K562 (cell line): ENCODE results near the gene SNX25. TPM values are rescaled to one million over a fixed set of nuclear protein-coding genes. Genes with fewer than 3 reads are reported as not detected.
A peak's percentile ranks its signal among the peaks of the same experiment; 100 is the strongest.

Experiments
- CBFA2T3 ChIP-seq: fragments of 450-650 bp; IDR thresholded peaks from 2 replicates; pipeline ENCODE4 v1.6.1; 2017
- CTBP1 ChIP-seq: fragments of 450-650 bp; IDR thresholded peaks from 2 replicates; pipeline ENCODE4 v1.6.1; 2016; ENCODE audit warnings: borderline replicate concordance
- DNMT1 ChIP-seq: fragments of 450-650 bp; IDR thresholded peaks from 2 replicates; pipeline ENCODE4 v1.6.1; 2016; ENCODE audit warnings: antibody characterized with exemption, mild to moderate bottlenecking
- DPF2 ChIP-seq: fragments of 450-650 bp; IDR thresholded peaks from 2 replicates; pipeline ENCODE4 v1.6.1; 2016
- KAT2B ChIP-seq: IDR thresholded peaks from one replicate; pipeline ENCODE4 v1.6.1; 2012; ENCODE audit warnings: low read depth, mild to moderate bottlenecking, control low read depth, inconsistent platforms, low read length, moderate library complexity
- KDM1A ChIP-seq, 2 experiments: fragments of 450-650 bp; IDR thresholded peaks; 2 replicates each; pipeline ENCODE4 v1.6.1; 2016; ENCODE audit warnings: mild to moderate bottlenecking in 2 of 2
- RCOR1 ChIP-seq, 2 experiments: IDR thresholded peaks; 2 replicates each; pipeline ENCODE4 v1.6.1; 2012; ENCODE audit warnings: low read depth in 2 of 2, low read length in 2 of 2, borderline replicate concordance in 1 of 2, improper control_type of control experiment in 1 of 2
- SMARCA4 ChIP-seq: fragments of 450-650 bp; IDR thresholded peaks from 2 replicates; pipeline ENCODE4 v1.6.1; 2016
- TCF3 ChIP-seq: sonication (generic); formaldehyde crosslinking; IDR thresholded peaks from 2 replicates; pipeline ENCODE4 v1.4.0; 2020; ENCODE audit warnings: mild to moderate bottlenecking, missing genetic modification reagents
- TOE1 ChIP-seq, 2 experiments: fragments of 450-650 bp in 1 of 2; sonication (generic) in 1 of 2; formaldehyde crosslinking in 1 of 2; IDR thresholded peaks; 2 replicates each; pipeline versions ENCODE4 v1.7.1 to v1.8.0; 2016 to 2022; ENCODE audit warnings: borderline replicate concordance in 2 of 2, mild to moderate bottlenecking in 2 of 2, antibody characterized with exemption in 1 of 2, inconsistent platforms in 1 of 2, low read depth in 1 of 2, missing genetic modification reagents in 1 of 2, moderate library complexity in 1 of 2
- ZNF174 ChIP-seq: fragments of 250-450 bp; sonication (Bioruptor Pico); IDR thresholded peaks from 2 replicates; pipeline ENCODE4 v1.4.0; 2020; ENCODE audit warnings: mild to moderate bottlenecking
- ZNF583 ChIP-seq: fragments of 250-450 bp; sonication (Bioruptor Pico); IDR thresholded peaks from 2 replicates; pipeline ENCODE4 v1.4.0; 2020
- ZNF780A ChIP-seq: fragments of 250-450 bp; sonication (Bioruptor Pico); IDR thresholded peaks from 2 replicates; pipeline ENCODE4 v1.5.0; 2021; ENCODE audit warnings: mild to moderate bottlenecking
- ZNF830 ChIP-seq: fragments of 250-450 bp; sonication (Bioruptor Pico); IDR thresholded peaks from 2 replicates; pipeline ENCODE4 v1.5.0; 2021; ENCODE audit warnings: mild to moderate bottlenecking
- polyA plus RNA-seq, 8 experiments: library from polyadenylated mRNA; depleted of rRNA in 4 of 8; stranded (reverse) in 5 of 8; unstranded in 3 of 8; fragments of >200 nt; fragmentation: Nextera tagmentation in 2 of 8; fragmentation: Illumina TruSeq in 1 of 8; extraction: Ambion mirVana in 2 of 8; extraction: Trizol in 1 of 8; gene quantifications; 2 replicates each; pipeline versions ENCODE4 v1.2.1 to v1.2.3, GENCODE V29; 2011 to 2014; ENCODE audit warnings: inconsistent platforms in 1 of 8, missing spikeins in 1 of 8
- total RNA-seq, 7 experiments: library from RNA; depleted of rRNA in 6 of 7; stranded (reverse); fragments of >200 nt in 6 of 7; fragmentation: Illumina TruSeq in 2 of 7; extraction: Trizol in 2 of 7; gene quantifications; 2 replicates each; pipeline versions ENCODE4 v1.2.1 to v1.2.3, GENCODE V29; 2011 to 2021; ENCODE audit warnings: low replicate concordance in 1 of 7
- TF ChIP-seq, protein P1 (sequence below), 2 experiments: fragments of 450-650 bp in 1 of 2; sonication (generic) in 1 of 2; formaldehyde crosslinking in 1 of 2; IDR thresholded peaks in 1 of 2; conservative IDR thresholded peaks in 1 of 2; 2 replicates each; pipeline versions ENCODE4 v1.6.1 to v1.8.1; 2016 to 2023; ENCODE audit warnings: mild to moderate bottlenecking in 2 of 2, moderate library complexity in 2 of 2, inconsistent platforms in 1 of 2, missing genetic modification reagents in 1 of 2
- TF ChIP-seq, protein P2 (sequence below): fragments of 450-650 bp; IDR thresholded peaks from 2 replicates; pipeline ENCODE4 v1.6.1; 2016
- TF ChIP-seq, protein P3 (sequence below), 3 experiments: IDR thresholded peaks in 2 of 3; conservative IDR thresholded peaks in 1 of 3; 2 replicates each; pipeline ENCODE4 v1.5.1; 2011 to 2012; ENCODE audit warnings: low read length in 3 of 3, mild to moderate bottlenecking in 3 of 3, control low read depth in 2 of 3, improper control_type of control experiment in 1 of 3, inconsistent platforms in 1 of 3, low read depth in 1 of 3, mixed read lengths in 1 of 3, moderate library complexity in 1 of 3; ENCODE audit not compliant: insufficient read depth in 2 of 3
- TF ChIP-seq, protein P4 (sequence below): fragments of 450-650 bp; IDR thresholded peaks from 2 replicates; pipeline ENCODE4 v1.6.1; 2017; ENCODE audit warnings: antibody characterized with exemption, mild to moderate bottlenecking
- TF ChIP-seq, protein P5 (sequence below): fragments of 450-650 bp; IDR thresholded peaks from one replicate; pipeline ENCODE4 v1.6.1; 2018; ENCODE audit warnings: mild to moderate bottlenecking, moderate library complexity; ENCODE audit not compliant: partially characterized antibody

Gene SNX25
- total and polyA plus RNA-seq, 9 of the 15 experiments (the other 6 are each of a cell fraction or from before 2014, with no cell fraction given) = 2.5 to 23.4 (median 13.3) TPM

DNA sequence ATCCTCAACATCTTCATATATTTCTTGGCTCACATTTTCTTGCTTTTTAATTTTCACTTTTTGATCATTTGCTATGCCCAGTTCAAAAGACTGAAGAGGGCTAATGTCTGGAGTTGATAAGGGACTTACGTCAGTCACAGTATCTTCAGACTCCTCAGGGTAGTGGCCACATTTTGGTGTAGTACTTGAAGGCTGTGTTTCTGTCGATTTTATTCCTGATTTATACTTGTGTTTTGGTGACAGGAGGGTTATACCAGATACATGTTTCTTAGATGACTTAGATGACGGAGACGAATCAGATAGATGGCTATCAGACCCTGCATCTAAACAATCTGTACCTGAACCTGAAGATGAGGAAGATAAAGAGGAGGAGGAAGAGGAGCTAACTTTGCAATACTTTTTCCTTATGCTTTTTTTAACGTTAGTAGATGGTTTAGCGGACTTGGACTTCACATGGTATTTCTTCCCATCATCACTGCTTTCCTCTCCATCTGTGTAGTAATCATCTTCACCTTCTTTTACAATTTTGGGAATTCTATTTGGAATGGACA lies 19.0 kb upstream of the SNX25 start (continued):
- TF ChIP-seq, protein P1, sequence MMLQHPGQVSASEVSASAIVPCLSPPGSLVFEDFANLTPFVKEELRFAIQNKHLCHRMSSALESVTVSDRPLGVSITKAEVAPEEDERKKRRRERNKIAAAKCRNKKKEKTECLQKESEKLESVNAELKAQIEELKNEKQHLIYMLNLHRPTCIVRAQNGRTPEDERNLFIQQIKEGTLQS (IDR thresholded peaks at IDR 0.05) = peak; percentile 39; the same call in 1 of the 2 replicates
- TF ChIP-seq, protein P1 (CRISPR knock-in tag; conservative IDR thresholded peaks at IDR 0.05) = no peak
- no peak for TF ChIP-seq KAT2B
- TF ChIP-seq ZNF780A (CRISPR knock-in tag) = no peak
- TF ChIP-seq SMARCA4 = 0 out of 2 replicates have a peak, but pooled peaks have one; percentile 15
- no peak for TF ChIP-seq ZNF583
- TF ChIP-seq CBFA2T3 = peak; percentile 47
- TF ChIP-seq, protein P2, sequence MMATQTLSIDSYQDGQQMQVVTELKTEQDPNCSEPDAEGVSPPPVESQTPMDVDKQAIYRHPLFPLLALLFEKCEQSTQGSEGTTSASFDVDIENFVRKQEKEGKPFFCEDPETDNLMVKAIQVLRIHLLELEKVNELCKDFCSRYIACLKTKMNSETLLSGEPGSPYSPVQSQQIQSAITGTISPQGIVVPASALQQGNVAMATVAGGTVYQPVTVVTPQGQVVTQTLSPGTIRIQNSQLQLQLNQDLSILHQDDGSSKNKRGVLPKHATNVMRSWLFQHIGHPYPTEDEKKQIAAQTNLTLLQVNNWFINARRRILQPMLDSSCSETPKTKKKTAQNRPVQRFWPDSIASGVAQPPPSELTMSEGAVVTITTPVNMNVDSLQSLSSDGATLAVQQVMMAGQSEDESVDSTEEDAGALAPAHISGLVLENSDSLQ = peak; percentile 50
- TF ChIP-seq, protein P3, sequence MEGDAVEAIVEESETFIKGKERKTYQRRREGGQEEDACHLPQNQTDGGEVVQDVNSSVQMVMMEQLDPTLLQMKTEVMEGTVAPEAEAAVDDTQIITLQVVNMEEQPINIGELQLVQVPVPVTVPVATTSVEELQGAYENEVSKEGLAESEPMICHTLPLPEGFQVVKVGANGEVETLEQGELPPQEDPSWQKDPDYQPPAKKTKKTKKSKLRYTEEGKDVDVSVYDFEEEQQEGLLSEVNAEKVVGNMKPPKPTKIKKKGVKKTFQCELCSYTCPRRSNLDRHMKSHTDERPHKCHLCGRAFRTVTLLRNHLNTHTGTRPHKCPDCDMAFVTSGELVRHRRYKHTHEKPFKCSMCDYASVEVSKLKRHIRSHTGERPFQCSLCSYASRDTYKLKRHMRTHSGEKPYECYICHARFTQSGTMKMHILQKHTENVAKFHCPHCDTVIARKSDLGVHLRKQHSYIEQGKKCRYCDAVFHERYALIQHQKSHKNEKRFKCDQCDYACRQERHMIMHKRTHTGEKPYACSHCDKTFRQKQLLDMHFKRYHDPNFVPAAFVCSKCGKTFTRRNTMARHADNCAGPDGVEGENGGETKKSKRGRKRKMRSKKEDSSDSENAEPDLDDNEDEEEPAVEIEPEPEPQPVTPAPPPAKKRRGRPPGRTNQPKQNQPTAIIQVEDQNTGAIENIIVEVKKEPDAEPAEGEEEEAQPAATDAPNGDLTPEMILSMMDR (IDR thresholded peaks at IDR 0.05 in 2 of 3, conservative IDR thresholded peaks at IDR 0.05 in 1 of 3; ENCODE audit: insufficient read depth in 2 of 3, low read depth in 1 of 3, low read length in 3 of 3) = no peak
- TF ChIP-seq ZNF174 = no peak
- TF ChIP-seq DNMT1 = no peak
- TF ChIP-seq ZNF830 (CRISPR knock-in tag) = no peak
- TF ChIP-seq TCF3 (CRISPR knock-in tag) = no peak
- TF ChIP-seq, protein P4, sequence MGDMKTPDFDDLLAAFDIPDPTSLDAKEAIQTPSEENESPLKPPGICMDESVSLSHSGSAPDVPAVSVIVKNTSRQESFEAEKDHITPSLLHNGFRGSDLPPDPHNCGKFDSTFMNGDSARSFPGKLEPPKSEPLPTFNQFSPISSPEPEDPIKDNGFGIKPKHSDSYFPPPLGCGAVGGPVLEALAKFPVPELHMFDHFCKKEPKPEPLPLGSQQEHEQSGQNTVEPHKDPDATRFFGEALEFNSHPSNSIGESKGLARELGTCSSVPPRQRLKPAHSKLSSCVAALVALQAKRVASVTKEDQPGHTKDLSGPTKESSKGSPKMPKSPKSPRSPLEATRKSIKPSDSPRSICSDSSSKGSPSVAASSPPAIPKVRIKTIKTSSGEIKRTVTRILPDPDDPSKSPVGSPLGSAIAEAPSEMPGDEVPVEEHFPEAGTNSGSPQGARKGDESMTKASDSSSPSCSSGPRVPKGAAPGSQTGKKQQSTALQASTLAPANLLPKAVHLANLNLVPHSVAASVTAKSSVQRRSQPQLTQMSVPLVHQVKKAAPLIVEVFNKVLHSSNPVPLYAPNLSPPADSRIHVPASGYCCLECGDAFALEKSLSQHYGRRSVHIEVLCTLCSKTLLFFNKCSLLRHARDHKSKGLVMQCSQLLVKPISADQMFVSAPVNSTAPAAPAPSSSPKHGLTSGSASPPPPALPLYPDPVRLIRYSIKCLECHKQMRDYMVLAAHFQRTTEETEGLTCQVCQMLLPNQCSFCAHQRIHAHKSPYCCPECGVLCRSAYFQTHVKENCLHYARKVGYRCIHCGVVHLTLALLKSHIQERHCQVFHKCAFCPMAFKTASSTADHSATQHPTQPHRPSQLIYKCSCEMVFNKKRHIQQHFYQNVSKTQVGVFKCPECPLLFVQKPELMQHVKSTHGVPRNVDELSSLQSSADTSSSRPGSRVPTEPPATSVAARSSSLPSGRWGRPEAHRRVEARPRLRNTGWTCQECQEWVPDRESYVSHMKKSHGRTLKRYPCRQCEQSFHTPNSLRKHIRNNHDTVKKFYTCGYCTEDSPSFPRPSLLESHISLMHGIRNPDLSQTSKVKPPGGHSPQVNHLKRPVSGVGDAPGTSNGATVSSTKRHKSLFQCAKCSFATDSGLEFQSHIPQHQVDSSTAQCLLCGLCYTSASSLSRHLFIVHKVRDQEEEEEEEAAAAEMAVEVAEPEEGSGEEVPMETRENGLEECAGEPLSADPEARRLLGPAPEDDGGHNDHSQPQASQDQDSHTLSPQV = 0 out of 2 replicates have a peak, but pooled peaks have one; percentile 27
- TF ChIP-seq RCOR1 (IDR thresholded peaks at IDR 0.05; ENCODE audit: borderline replicate concordance in 1 of 2, low read depth in 2 of 2, low read length in 2 of 2) = no peak
- peak; percentile 25; the same call in 1 of the 2 replicates for TF ChIP-seq DPF2
- TF ChIP-seq TOE1 (IDR thresholded peaks at IDR 0.05; ENCODE audit: borderline replicate concordance) = no peak
- TF ChIP-seq TOE1 (CRISPR knock-in tag; IDR thresholded peaks at IDR 0.05; ENCODE audit: borderline replicate concordance, low read depth) = no peak
- TF ChIP-seq CTBP1 = 0 out of 2 replicates have a peak, but pooled peaks have one; percentile 22
- TF ChIP-seq, protein P5, sequence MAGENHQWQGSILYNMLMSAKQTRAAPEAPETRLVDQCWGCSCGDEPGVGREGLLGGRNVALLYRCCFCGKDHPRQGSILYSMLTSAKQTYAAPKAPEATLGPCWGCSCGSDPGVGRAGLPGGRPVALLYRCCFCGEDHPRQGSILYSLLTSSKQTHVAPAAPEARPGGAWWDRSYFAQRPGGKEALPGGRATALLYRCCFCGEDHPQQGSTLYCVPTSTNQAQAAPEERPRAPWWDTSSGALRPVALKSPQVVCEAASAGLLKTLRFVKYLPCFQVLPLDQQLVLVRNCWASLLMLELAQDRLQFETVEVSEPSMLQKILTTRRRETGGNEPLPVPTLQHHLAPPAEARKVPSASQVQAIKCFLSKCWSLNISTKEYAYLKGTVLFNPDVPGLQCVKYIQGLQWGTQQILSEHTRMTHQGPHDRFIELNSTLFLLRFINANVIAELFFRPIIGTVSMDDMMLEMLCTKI = no peak
- no peak for TF ChIP-seq KDM1A (IDR thresholded peaks at IDR 0.05)
